Adrenal gland (tissue), 12 donors: ENCODE data around the gene ZNF670. TPM values are rescaled to one million over a fixed set of nuclear protein-coding genes. Genes with fewer than 3 reads are reported as not detected.
A peak's percentile ranks its signal among the peaks of the same experiment; 100 is the strongest.

ENCODE experiments used
- DNase-seq, 7 donors: peaks; one replicate each; pipeline ENCODE4 v3.0.0-alpha.2; 2019 to 2020
- H3K27ac ChIP-seq, 5 donors: fragments of 200-600 bp; sonication (generic) in 4 of 5; 1 replicate in 3 of 5; 2 replicates in 2 of 5; pipeline versions ENCODE4 v1.5.1 to v1.8.0; 2016 to 2020; ENCODE audit warnings: mild to moderate bottlenecking in 1 of 5
- H3K27me3 ChIP-seq: fragments of 200-600 bp; 2 replicates; pipeline ENCODE4 v1.8.0; 2021
- H3K36me3 ChIP-seq, 2 donors: fragments of 200-600 bp; replicated peaks in 1 of 2; 1 replicate in 1 of 2; 2 replicates in 1 of 2; pipeline versions ENCODE4 v1.5.1 to v1.8.0; 2018 to 2022
- H3K4me1 ChIP-seq, 2 donors: fragments of 200-600 bp; replicated peaks in 1 of 2; 1 replicate in 1 of 2; 2 replicates in 1 of 2; pipeline versions ENCODE4 v1.5.1 to v1.8.0; 2018 to 2021
- H3K4me3 ChIP-seq, 4 donors: fragments of 200-600 bp; sonication (generic) in 3 of 4; one replicate each; pipeline ENCODE4 v1.5.1; 2016 to 2018
- H3K9me3 ChIP-seq, 3 donors: fragments of 200-600 bp; sonication (generic) in 1 of 3; replicated peaks in 1 of 3; 1 replicate in 2 of 3; 2 replicates in 1 of 3; pipeline versions ENCODE4 v1.5.1 to v1.8.0; 2016 to 2021
- CTCF ChIP-seq, 6 experiments: fragments of 450-650 bp in 4 of 6; fragments of 200-600 bp in 2 of 6; sonication (generic) in 1 of 6; IDR thresholded peaks; 1 replicate in 5 of 6; 2 replicates in 1 of 6; pipeline versions ENCODE4 v1.5.1 to v1.8.0; 2016 to 2021; ENCODE audit warnings: antibody characterized with exemption in 6 of 6, mild to moderate bottlenecking in 2 of 6, moderate library complexity in 1 of 6
- POLR2A ChIP-seq, 2 donors: fragments of 450-650 bp; IDR thresholded peaks; one replicate each; pipeline ENCODE4 v1.6.1; 2017; ENCODE audit warnings: antibody characterized with exemption in 2 of 2, mild to moderate bottlenecking in 2 of 2, moderate library complexity in 1 of 2
- WGBS, 4 donors: extraction: QIAGEN DNeasy Blood & Tissue Kit in 2 of 4; methylation state at CpG; one replicate each; pipeline versions ENCODE4 v1.1.5 to v1.1.7; 2013 to 2017; 5-methylcytosine and 5-hydroxymethylcytosine counted together
- intact Hi-C, 2 donors: fragments of 100-400 bp; cut with DNase I; formaldehyde crosslinking; loops; one replicate each; pipeline versions ENCODE4 v1.14.1 to v1.15.0; 2022 to 2023
- polyA plus RNA-seq, 3 donors: library from polyadenylated mRNA; stranded (reverse); fragments of 200-250 nt in 2 of 3; fragments of 350-450 nt in 1 of 3; fragmentation: Illumina TruSeq in 1 of 3; extraction: RNeasy Lipid Tissue Mini Kit (QIAGEN cat#74804) in 1 of 3; gene quantifications; one replicate each; pipeline ENCODE4 v1.2.3, GENCODE V29; 2013 to 2014
- total RNA-seq, 9 donors: library from RNA; depleted of rRNA in 4 of 9; stranded (reverse); fragments of >200 nt in 4 of 9; fragments of 120-200 nt in 1 of 9; fragmentation: NEBNext Ultra II Directional in 1 of 9; extraction: Animal tissue kit (Norgen Biotek cat#: 25700) in 1 of 9; gene quantifications; one replicate each; pipeline versions ENCODE4 v1.1.0 to v1.2.4, GENCODE V29; 2013 to 2023
- donor health status: healthy with polysubstance abuse.
- donor health status: Bipolar disorder and iron deficiency.
- donor health status: DM: yes; HTN: yes; CAD: no.
- donor health status: DM: no; HTN: no; CAD: no.
- donor health status: DM: no; HTN: no; CAD: no.
- donor health status: DM: yes; HTN: yes; CAD: no.

ZNF670 gene
- total and polyA plus RNA-seq, 12 donors = 0.18 to 3.7 (median 2.0) TPM

- no peak for TF ChIP-seq CTCF (IDR thresholded peaks at IDR 0.05)
- TF ChIP-seq POLR2A (IDR thresholded peaks at IDR 0.05) = no peak
- intact Hi-C loops = no loop called here
- Histone ChIP-seq H3K4me3 (no peak overlapping the region), H3K36me3 (peaks cover 0 to 9% of the 10 kb centered on the region in 2 donors), H3K27ac (no peak overlapping the region), H3K27me3 (no peaks in the 10 kb centered on the region), H3K4me1 (peaks cover 2 to 21% of the 10 kb centered on the region in 2 donors), H3K9me3 (peaks cover 0 to 7% (median 0%) of the 10 kb centered on the region in 3 donors)
- DNase-seq = peak in 1 of 7 donors; percentile 49
- WGBS, 4 donors = 86 to 92% (median 90%) methylated on average over 15 of the region's 15 CpGs
Observed at GRCh38 chr1:247105966-247106365, 27.4 kb upstream of the ZNF670 start.

- Histone ChIP-seq H3K4me1 (peaks cover 0 to 17% of the 10 kb centered on the region in 2 donors), H3K27ac (no peak overlapping the region), H3K4me3 (peak overlapping the region in 2 of 4 donors; percentile 77 to 94), H3K9me3 (peaks cover 0 to 16% (median 0%) of the 10 kb centered on the region in 3 donors), H3K27me3 (no peaks in the 10 kb centered on the region), H3K36me3 (peaks cover 5 to 17% of the 10 kb centered on the region in 2 donors)
- intact Hi-C loops = no loop called here
- DNase-seq = peak in 1 of 7 donors; percentile 49
- 59 to 73% (median 72%) methylated on average over 13 of the region's 13 CpGs for WGBS, 4 donors
- no peak for TF ChIP-seq POLR2A (IDR thresholded peaks at IDR 0.05)
- TF ChIP-seq CTCF (IDR thresholded peaks at IDR 0.05) = no peak
Observed at GRCh38 chr1:247104965-247105364, 26.4 kb upstream of the ZNF670 start.

- H3K27ac ChIP-seq = peak within 1 kb of the TSS in 4 of 5 donors; percentile 80 to 93 (median 84)
- TF ChIP-seq CTCF (IDR thresholded peaks at IDR 0.05) (no peak), POLR2A (IDR thresholded peaks at IDR 0.05) (peak; percentile 77 to 90)
- DNase-seq = peak; percentile 95 to 99 (median 96)
- H3K4me3 ChIP-seq = peak within 1 kb of the TSS; percentile 54 to 94 (median 74)
- intact Hi-C loops = no loop called here
- WGBS, 4 donors = 0 to 1% (median 0%) methylated on average over 8 to 58 of the region's 58 CpGs
- H3K36me3 ChIP-seq = peaks cover 5 to 17% of the 10 kb centered on the region in 2 donors
- H3K27me3 ChIP-seq = no peaks in the 10 kb centered on the region
- peaks cover 0 to 16% (median 0%) of the 10 kb centered on the region in 3 donors for H3K9me3 ChIP-seq
- H3K4me1 ChIP-seq = peaks cover 0 to 17% of the 10 kb centered on the region in 2 donors
Observed at GRCh38 chr1:247103859-247104591, 25.4 kb upstream of the ZNF670 start, which contains the start of gene ZNF669. ZNF669 (minus strand) TSS chr1:247104356; CDS start chr1:247104199, 157 bp downstream.

- no peak for TF ChIP-seq POLR2A (IDR thresholded peaks at IDR 0.05)
- no peak for TF ChIP-seq CTCF (IDR thresholded peaks at IDR 0.05)
- intact Hi-C loops = no loop called here
Observed at GRCh38 chr1:247102381-247102780, 23.8 kb upstream of the ZNF670 start.

More at GRCh38 chr1:247102381-247102780, 23.8 kb upstream of the ZNF670 start:
- peaks cover 5 to 17% of the 10 kb centered on the region in 2 donors for H3K36me3 ChIP-seq
- no peak overlapping the region for H3K4me3 ChIP-seq
- H3K27me3 ChIP-seq = no peaks in the 10 kb centered on the region
- H3K27ac ChIP-seq = no peak overlapping the region
- H3K4me1 ChIP-seq = peaks cover 0 to 17% of the 10 kb centered on the region in 2 donors
- DNase-seq = no peak
- 97 to 100% (median 99%) methylated on average over 1 of the region's 1 CpG for WGBS, 4 donors
- H3K9me3 ChIP-seq = peaks cover 0 to 16% (median 0%) of the 10 kb centered on the region in 3 donors
